Jurkat, Clone E6-1 (cell line): ENCODE measurements around the gene OVCA2.
"Not testable (repeated sequence)": the region's sequence is repeated elsewhere in the genome, so short reads cannot be mapped to it uniquely, and the experiment has no call there.

ENCODE experiments used
- DNase-seq: peaks from one replicate; pipeline ENCODE4 v3.0.0-alpha.2; 2011; ENCODE audit warnings: low read depth, low spot score
- H3K4me3 ChIP-seq: 2 replicates; pipeline ENCODE4 v1.5.1; 2011; ENCODE audit warnings: mild to moderate bottlenecking, low read length, control low read depth, moderate library complexity

Gene OVCA2

GRCh38 chr17:2013220-2013993, 28.4 kb upstream of the OVCA2 start:
- not testable (repeated sequence) for H3K4me3 ChIP-seq, DNase-seq

- H3K4me3 ChIP-seq, result no peak overlapping the region
- DNase-seq, result no peak
Measured at GRCh38 chr17:2013994-2014317, 27.9 kb upstream of the OVCA2 start.

GRCh38 chr17:2015314-2015713, 26.5 kb upstream of the OVCA2 start:
- no peak overlapping the region for H3K4me3 ChIP-seq
- no peak for DNase-seq

GRCh38 chr17:2016494-2016893, 25.3 kb upstream of the OVCA2 start:
- H3K4me3 ChIP-seq, result no peak overlapping the region
- DNase-seq, result no peak

- DNase-seq, result peak; percentile 58
- no peak overlapping the region for H3K4me3 ChIP-seq
Measured at GRCh38 chr17:2017274-2017941, 24.4 kb upstream of the OVCA2 start.

GRCh38 chr17:2018716-2019510, 22.9 kb upstream of the OVCA2 start:
- no peak overlapping the region for H3K4me3 ChIP-seq
- no peak for DNase-seq

- no peak for DNase-seq
- no peak overlapping the region for H3K4me3 ChIP-seq
Measured at GRCh38 chr17:2019723-2020122, 22.1 kb upstream of the OVCA2 start.

GRCh38 chr17:2020721-2021120, 21.1 kb upstream of the OVCA2 start:
- no peak for DNase-seq
- no peak overlapping the region for H3K4me3 ChIP-seq

GRCh38 chr17:2022647-2023240, 19.1 kb upstream of the OVCA2 start:
- H3K4me3 ChIP-seq, result peak overlapping the region; percentile 15
- peak; percentile 62 for DNase-seq

GRCh38 chr17:2023256-2023655, 18.6 kb upstream of the OVCA2 start:
- peak overlapping the region; percentile 15 for H3K4me3 ChIP-seq

GRCh38 chr17:2023692-2024571, 17.9 kb upstream of the OVCA2 start:
- H3K4me3 ChIP-seq, result peak overlapping the region; percentile 50
- no peak for DNase-seq

More at GRCh38 chr17:2023256-2023655, 18.6 kb upstream of the OVCA2 start:
- DNase-seq, result no peak

GRCh38 chr17:2024572-2025219, 17.1 kb upstream of the OVCA2 start:
- no peak for DNase-seq
- peak overlapping the region; percentile 50 for H3K4me3 ChIP-seq

- DNase-seq, result peak; percentile 78
Measured at GRCh38 chr17:2025220-2025621, 16.6 kb upstream of the OVCA2 start, which contains the start of gene RTN4RL1. RTN4RL1 (minus strand) TSS chr17:2025334; CDS start chr17:2024865, 469 bp downstream.

GRCh38 chr17:2025622-2026309, 16.1 kb upstream of the OVCA2 start:
- H3K4me3 ChIP-seq, result peak overlapping the region; percentile 50
- DNase-seq, result no peak

More at GRCh38 chr17:2025220-2025621, 16.6 kb upstream of the OVCA2 start, which contains the start of gene RTN4RL1:
- H3K4me3 ChIP-seq, result peak within 1 kb of the TSS; percentile 50

GRCh38 chr17:2027528-2028233, 14.1 kb upstream of the OVCA2 start:
- no peak overlapping the region for H3K4me3 ChIP-seq
- no peak for DNase-seq

GRCh38 chr17:2028234-2028614, 13.6 kb upstream of the OVCA2 start:
- no peak for DNase-seq
- H3K4me3 ChIP-seq, result no peak overlapping the region

GRCh38 chr17:2028737-2029136, 13.1 kb upstream of the OVCA2 start:
- no peak for DNase-seq
- no peak overlapping the region for H3K4me3 ChIP-seq
